HPDE6-E6E7 (cell line): ENCODE data around the gene CAMTA1.
A peak's percentile ranks its signal among the peaks of the same experiment; 100 is the strongest.

Source experiments
- DNase-seq: peaks from one replicate; pipeline ENCODE4 v3.0.0; 2011; ENCODE audit warnings: missing footprints; ENCODE audit errors: extremely low spot score

CAMTA1 gene

DNA sequence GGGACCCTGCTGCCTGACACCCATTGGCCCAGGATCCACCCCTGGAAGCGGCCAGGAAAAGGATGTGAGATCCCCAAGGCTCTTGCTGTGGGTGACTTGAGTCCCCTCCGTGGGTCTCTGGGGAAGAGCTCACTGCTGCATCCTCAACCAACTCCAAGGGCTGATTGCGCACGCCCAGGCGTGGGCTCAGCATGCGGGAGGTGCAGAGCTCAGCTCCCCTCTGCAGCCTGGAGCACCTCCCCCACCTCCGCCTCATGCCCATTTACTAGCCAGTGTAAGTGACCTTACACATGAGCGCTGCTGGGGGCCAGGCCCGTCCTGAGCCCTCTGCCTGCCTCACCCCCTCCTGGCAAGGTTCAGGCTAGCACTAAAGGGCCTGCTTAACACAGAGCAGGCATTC lies 847.4 kb downstream of the CAMTA1 start:
- DNase-seq, result no peak

GRCh38 chr1:7633506-7634245 lies 848.4 kb downstream of the CAMTA1 start:
- DNase-seq, result no peak

- no peak for DNase-seq
Measured at GRCh38 chr1:7634546-7635240, 849.4 kb downstream of the CAMTA1 start.

- DNase-seq, result no peak
Measured at GRCh38 chr1:7636795-7637526, 851.7 kb downstream of the CAMTA1 start.

DNA sequence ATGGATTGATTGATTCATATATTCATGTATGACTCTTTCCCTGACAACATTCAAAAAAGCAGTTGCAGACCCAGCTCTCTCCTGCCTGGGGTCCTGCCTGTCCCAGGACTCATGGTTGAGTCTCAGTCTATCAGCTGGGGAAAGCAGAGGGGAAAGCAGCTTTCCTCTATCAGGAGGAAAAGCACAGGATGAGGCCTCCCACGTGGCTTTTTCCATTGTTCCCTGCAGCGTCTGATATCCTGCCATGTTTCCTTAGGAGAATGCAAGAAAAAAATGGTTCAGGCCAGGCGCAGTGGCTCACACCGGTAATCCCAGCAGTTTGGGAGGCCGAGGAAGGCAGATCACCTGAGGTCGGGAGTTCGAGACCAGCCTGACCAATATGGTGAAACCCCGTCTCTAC lies 852.8 kb downstream of the CAMTA1 start:
- no peak for DNase-seq

GRCh38 chr1:7639435-7640131 lies 854.3 kb downstream of the CAMTA1 start:
- DNase-seq, result no peak

DNA sequence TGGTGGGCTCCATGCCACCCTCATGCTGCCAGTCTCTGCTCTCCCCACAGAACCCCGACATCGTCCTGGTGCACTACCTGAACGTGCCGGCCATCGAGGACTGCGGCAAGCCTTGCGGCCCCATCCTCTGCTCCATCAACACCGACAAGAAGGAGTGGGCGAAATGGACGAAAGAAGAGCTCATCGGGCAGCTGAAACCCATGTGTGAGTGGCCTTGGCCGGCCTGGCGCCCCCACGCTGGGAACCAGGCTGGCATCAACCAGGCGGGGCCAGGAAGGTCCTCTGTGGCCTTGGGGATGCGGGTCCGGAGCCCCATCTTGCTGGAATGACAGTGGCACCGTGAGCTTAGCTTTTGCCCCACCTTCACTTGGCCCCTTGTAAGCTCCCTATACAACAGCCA lies 855.1 kb downstream of the CAMTA1 start:
- no peak for DNase-seq

DNA sequence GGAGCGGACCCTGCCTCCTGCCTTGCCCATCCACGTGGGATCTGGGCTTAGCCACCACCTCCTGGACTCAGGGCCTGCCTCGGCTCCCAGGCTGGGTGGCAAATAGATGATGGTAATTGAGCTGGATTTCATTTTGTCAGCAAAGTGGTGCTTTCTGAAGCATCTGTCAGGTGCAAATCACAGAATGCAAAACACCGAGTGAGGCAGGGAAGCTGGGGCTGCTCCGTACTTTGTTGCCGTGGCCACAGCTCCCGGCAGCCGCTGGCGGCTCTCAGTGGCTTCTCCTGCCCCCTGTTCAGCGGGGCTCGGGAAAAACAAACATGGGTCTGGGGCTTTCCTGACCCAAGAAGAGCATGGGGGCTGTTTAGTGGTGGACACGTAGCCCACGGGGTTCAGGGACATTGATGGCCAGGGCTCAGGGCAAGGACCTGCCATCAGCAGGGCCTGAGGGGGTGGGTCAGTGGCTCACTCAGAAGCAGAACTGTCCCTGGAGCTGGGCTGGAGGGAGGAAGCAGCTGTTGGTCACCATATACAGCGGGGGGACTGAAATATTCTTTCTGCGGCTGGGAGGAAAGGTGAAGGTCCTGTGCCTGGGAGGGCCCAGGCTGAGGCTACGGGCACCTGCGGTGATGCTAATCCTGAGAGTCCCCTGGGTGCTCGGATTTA lies 855.8 kb downstream of the CAMTA1 start:
- no peak for DNase-seq

DNA sequence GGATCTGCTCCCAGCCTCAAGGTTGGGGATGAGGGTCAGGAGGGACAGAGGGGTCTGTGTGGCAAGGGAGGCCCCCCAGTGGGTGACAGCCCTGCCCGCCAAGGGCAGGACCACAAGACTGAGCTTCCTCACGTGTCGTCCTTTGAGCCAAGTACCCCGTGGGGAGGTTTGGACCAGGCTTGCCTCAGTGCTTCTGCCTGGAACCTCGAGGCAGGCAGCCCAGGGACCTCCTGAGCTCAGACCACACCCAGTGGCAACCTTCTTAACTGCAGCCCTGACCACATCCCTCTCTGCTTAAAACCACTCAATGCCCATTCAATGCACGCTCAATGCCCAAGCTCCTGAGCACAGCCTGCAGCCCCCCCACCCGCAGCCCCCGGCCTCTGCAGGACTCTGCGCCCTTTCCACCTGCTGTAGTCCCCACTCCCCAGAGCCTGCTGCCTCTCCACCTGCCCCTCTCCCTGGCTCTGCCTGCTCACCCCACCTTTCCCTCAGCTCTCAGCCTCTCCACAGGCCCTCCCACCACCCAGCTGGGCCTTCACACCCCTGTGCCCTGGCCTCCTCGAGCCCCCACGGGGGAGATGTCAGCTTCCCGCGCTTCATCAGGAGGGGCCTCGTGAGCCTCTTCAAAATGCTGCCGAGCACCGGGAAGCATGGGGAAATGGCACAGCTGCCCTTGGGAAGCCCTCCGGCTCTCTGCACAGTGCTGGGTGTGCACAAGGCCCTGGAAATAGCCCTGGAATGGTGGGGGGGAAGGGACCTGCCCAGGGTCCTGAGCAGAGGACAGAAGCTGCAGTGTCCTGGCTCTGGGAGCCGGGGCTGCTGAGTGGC lies 856.5 kb downstream of the CAMTA1 start:
- DNase-seq, result no peak

GRCh38 chr1:7642418-7642704 lies 857.1 kb downstream of the CAMTA1 start:
- no peak for DNase-seq

DNA sequence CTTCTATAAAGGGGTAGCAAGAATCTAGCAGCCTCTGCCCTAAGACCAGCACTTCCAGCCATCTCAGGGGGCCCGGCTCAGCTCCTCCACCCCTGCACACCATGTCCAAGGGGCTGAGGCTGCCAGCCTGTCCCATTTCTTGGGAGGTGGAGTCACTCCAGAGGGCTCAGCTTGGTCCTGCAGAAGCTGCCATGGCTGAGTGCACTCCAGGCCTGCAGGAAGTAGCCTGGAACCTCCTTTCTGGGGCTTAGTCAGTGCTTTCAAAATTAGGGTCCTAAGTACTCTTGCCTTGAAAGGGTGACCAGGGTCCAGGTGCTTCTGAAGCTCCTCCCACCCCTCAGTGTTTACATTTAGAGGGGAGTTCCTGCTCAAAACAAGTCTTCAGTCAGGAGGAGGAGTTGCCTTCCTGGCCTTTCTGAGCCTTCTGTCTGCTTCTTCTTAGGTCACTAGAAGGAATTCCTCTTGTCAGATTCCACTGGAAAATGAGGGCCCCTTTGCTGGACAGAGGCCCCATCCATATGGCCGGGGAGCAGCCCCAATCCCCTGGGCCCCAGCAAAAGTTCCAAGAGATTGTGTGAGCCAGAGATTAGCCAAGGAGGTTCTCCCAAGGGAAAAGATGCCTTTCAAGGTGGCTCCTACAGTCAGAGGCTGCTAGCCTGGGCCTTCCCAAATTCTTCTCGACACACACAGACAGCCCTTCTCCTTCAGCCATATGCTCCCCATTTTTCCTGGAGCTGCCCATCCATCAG lies 857.7 kb downstream of the CAMTA1 start:
- no peak for DNase-seq

DNA sequence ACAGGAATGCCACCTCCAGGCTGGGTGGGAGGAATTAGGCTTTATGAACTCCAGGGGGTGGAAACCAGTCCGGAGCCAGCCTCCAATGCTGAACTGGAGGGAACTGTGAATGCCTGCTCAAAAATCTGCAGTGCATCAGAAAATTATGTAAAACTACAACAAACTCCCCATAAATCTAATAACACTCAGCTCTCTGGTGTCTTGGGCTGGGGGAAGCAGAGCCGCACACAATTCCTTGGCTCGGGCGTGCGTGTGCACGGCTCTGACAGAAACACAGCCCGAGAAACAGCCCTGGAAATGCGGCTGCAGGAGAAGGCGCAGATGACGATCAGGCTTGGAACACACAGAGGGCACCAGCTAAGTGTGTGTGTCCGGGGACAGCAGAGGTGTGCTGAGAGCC lies 858.3 kb downstream of the CAMTA1 start:
- DNase-seq, result no peak

GRCh38 chr1:7644086-7644485 lies 858.8 kb downstream of the CAMTA1 start:
- DNase-seq, result no peak

DNA sequence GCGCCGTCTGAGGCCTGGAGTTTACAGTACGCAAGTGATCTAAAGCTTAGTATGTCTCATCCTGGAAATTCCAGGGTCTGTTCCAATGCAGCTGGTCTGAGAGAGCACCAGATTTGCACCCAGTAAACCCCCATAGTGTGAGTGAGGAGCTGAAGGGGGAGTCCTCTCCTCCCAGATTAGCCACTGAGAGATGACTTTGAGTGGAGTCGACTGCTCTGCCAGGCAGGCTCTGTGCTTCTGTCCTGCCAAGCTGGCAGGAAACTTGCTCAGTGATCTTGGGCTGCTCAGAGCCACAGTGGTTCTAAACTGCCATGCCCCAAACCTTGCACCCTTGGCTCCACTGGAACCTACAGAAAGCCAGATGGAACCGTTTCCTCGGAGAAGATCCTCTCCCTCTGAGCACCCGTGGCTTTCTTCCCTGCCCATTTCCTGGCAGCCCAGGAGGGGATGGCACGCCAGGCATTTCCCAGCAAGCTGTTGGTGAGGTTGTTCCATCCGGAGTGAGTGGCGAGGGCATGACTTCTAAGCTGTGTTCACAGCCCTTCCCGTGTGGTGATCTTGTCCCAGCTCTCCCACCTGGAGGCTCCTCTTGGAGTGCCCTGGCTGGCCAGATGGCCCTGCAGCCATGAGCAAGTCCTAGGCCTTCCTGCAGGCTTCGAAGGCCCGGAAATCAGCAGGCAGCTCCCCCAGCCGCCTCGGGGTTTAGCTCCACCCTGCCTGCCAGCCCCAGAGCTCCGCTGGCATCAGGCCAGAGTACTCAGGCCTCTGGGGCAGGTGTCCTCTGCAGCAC lies 859.9 kb downstream of the CAMTA1 start:
- DNase-seq, result no peak

GRCh38 chr1:7645751-7646048 lies 860.4 kb downstream of the CAMTA1 start:
- DNase-seq, result no peak

DNA sequence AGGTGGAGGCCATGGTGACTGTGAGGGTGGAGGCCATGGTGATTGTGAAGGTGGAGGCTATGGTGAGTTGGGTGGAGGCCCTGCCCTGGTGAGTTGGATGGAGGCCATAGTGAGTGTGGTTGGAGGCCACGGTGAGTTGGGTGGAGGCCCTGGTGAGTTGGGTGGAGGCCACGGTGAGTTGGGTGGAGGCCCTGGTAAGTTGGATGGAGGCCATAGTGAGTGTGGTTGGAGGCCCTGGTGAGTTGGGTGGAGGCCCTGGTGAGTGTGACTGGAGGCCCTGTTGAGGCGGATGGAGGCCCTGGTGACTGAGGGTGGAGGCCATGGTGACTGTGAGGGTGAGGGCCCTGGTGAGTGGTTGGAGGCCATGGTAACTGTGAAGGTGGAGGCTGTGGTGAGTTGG lies 860.9 kb downstream of the CAMTA1 start:
- DNase-seq, result no peak

DNA sequence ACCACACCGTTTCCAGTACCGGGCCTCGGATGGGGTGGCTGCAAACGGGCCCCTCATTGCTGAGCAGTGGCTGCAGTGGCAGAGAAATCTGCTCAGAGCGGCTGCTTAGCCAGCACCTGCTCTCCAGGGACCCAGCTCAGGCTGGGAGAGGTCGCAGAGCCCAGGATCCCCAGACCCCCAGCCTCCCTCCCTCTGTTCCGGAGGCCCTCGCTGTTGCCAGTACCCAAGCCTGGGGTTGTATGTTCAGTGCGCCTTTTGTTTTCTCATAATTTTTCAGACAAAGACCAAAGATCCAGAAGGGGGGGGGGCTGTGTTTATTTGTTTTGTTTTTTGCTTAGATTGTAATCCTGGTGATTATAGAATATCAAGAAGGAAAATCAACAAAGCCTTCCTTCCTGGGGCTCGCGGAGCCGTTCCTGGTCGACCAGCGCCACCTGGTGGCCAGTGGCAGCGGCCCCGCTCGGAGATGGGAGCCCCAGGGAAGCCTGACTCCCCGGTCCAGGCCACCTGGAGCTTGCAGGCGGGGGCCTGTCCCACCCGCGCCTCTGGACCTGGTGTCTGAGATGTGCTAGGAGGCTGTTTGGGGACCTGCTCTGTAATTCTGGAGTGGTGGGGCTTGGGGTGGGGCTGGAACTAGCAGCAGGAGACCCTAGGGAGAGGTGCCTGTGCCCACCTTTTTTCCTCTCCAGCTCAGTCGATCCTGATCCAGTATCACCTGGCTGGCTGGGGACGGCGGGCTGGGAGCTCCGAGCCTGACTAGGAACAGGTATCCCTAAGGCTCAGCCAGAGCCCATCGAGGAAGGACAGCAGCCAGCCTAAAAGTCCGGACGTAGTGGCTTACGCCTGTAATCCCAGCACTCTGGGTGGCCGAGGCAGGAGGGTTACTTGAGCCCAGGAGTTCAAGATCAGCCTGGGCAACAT lies 862.0 kb downstream of the CAMTA1 start:
- peak; percentile 89 for DNase-seq

- DNase-seq, result no peak
Measured at GRCh38 chr1:7648761-7649384, 863.6 kb downstream of the CAMTA1 start.
